Testis (tissue), 3 donors: ENCODE measurements around the gene CIAPIN1. TPM values are rescaled to one million over a fixed set of nuclear protein-coding genes. Genes with fewer than 3 reads are reported as not detected.
A peak's percentile ranks its signal among the peaks of the same experiment; 100 is the strongest.

ENCODE experiments used
- DNase-seq: peaks from one replicate; pipeline ENCODE4 v3.0.0-alpha.2; 2019
- H3K27ac ChIP-seq, 2 donors: fragments of 200-600 bp; sonication (generic); one replicate each; pipeline ENCODE4 v1.5.1; 2019
- H3K27me3 ChIP-seq: fragments of 200-600 bp; sonication (generic); one replicate; pipeline ENCODE4 v1.5.1; 2019
- H3K36me3 ChIP-seq: fragments of 200-600 bp; sonication (generic); one replicate; pipeline ENCODE4 v1.5.1; 2017; ENCODE audit warnings: low read depth; ENCODE audit errors: missing control alignments
- H3K4me1 ChIP-seq: fragments of 200-600 bp; sonication (generic); one replicate; pipeline ENCODE4 v1.5.1; 2019
- H3K4me3 ChIP-seq, 2 donors: fragments of 200-600 bp; sonication (generic); one replicate each; pipeline ENCODE4 v1.5.1; 2017 to 2019
- H3K9me3 ChIP-seq: fragments of 200-600 bp; sonication (generic); one replicate; pipeline ENCODE4 v1.5.1; 2017
- POLR2A ChIP-seq: fragments of 450-650 bp; IDR thresholded peaks from one replicate; pipeline ENCODE4 v1.6.1; 2017; ENCODE audit warnings: antibody characterized with exemption, mild to moderate bottlenecking, moderate library complexity
- WGBS, 2 donors: methylation state at CpG; one replicate each; pipeline ENCODE4 v1.1.5; 2018; 5-methylcytosine and 5-hydroxymethylcytosine counted together
- intact Hi-C: fragments of 100-400 bp; cut with DNase I; formaldehyde crosslinking; loops from one replicate; pipeline ENCODE4 v1.15.1; 2023; ENCODE audit warnings: low total_unique reads
- polyA plus RNA-seq: library from polyadenylated mRNA; stranded (reverse); fragments of 350-450 nt; fragmentation: Illumina TruSeq; extraction: RNeasy Lipid Tissue Mini Kit (QIAGEN cat#74804); gene quantifications from one replicate; pipeline ENCODE4 v1.2.3, GENCODE V29; 2014; ENCODE audit warnings: low read depth, low replicate concordance; ENCODE audit not compliant: insufficient read depth
- total RNA-seq, 2 donors: library from RNA; depleted of rRNA; stranded (reverse); fragments of >200 nt; gene quantifications; one replicate each; pipeline ENCODE4 v1.2.3, GENCODE V29; 2016
- TF ChIP-seq, protein P1 (sequence below), 3 experiments: fragments of 450-650 bp in 2 of 3; fragments of 200-600 bp in 1 of 3; sonication (generic) in 1 of 3; IDR thresholded peaks; one replicate each; pipeline ENCODE4 v1.5.1; 2016 to 2019; ENCODE audit warnings: antibody characterized with exemption in 3 of 3, mild to moderate bottlenecking in 2 of 3, moderate library complexity in 1 of 3

Gene CIAPIN1
- total and polyA plus RNA-seq, 3 donors from 2014 or later: 74.9 to 205 (median 77.1) TPM

DNA sequence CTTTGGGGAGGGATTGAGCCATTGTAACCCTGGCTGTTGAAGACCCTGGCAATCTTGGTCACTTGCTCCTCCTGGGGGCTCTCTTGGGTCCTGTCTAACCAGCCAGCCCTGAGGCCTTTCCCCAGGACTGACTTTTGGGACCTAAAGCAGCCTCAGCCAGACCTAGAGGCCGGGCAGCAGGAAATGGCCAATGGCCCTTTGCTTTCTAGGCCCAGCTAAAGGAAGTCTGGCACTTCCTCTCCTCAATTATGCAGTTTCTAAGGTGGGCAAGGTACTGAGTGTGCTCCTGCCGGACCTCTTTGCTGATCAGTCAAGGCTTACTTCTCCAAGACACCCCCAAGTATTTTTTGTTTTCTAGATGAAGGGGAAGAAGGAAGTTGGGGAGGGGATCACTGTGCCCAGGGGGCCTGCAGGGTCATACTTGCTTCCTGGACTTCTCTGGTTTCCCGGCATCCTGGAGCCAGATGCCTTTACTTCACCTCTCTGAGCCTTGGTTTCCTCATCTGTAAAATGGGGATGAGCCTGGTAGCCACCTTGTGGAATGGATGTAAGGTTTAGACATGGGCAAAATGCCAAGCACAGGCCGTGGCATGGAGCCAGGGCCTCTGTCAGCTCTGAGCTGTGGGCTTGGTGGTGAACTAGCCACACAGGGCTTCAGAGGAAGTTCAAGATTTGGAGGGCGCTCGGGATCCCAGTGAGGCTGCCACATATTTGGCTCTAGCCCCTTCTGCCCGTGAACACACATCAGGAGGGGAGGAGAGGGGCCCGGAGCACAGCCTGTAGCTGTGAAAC is 66.3 kb downstream of the CIAPIN1 start:
- WGBS, 2 donors: 50 to 68% methylated on average over 8 of the region's 8 CpGs

DNA sequence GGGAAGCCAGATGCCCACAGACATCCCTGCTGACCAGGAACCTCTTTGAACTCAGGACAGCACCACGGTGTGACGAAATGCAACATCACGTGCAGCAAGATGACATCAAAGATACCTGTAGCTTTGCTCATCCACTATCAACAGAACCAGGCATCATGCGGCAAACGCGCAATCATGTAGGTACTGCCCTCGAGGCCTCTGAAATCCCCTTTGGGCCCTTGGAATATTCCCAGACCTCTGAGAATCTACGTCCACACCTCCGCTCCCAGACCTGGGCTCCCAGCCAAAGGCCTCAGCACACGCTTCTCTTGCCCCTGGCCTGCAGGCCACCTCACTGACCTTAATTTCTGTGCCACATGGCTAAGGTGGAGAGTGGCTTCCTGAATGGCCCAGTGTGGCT is 67.6 kb downstream of the CIAPIN1 start:
- no peaks in the 10 kb centered on the region for H3K9me3 ChIP-seq
- TF ChIP-seq, protein P1, sequence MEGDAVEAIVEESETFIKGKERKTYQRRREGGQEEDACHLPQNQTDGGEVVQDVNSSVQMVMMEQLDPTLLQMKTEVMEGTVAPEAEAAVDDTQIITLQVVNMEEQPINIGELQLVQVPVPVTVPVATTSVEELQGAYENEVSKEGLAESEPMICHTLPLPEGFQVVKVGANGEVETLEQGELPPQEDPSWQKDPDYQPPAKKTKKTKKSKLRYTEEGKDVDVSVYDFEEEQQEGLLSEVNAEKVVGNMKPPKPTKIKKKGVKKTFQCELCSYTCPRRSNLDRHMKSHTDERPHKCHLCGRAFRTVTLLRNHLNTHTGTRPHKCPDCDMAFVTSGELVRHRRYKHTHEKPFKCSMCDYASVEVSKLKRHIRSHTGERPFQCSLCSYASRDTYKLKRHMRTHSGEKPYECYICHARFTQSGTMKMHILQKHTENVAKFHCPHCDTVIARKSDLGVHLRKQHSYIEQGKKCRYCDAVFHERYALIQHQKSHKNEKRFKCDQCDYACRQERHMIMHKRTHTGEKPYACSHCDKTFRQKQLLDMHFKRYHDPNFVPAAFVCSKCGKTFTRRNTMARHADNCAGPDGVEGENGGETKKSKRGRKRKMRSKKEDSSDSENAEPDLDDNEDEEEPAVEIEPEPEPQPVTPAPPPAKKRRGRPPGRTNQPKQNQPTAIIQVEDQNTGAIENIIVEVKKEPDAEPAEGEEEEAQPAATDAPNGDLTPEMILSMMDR (IDR thresholded peaks at IDR 0.05): no peak
- TF ChIP-seq POLR2A: no peak
- WGBS, 2 donors: 62 to 87% methylated on average over 6 to 10 of the region's 10 CpGs

More for the DNA sequence above, 66.3 kb downstream of the CIAPIN1 start:
- Histone ChIP-seq H3K27me3 (no peaks in the 10 kb centered on the region), H3K9me3 (no peaks in the 10 kb centered on the region), H3K4me1 (peaks cover 36% of the 10 kb centered on the region), H3K27ac (peak overlapping the region; percentile 67 to 74), H3K4me3 (no peak overlapping the region), H3K36me3 (no peaks in the 10 kb centered on the region)
- DNase-seq: no peak
- TF ChIP-seq, protein P1 (IDR thresholded peaks at IDR 0.05): no peak
- intact Hi-C loops: no loop called here

More for the DNA sequence above, 67.6 kb downstream of the CIAPIN1 start:
- Histone ChIP-seq H3K36me3 (no peaks in the 10 kb centered on the region), H3K27me3 (no peaks in the 10 kb centered on the region), H3K4me3 (no peak overlapping the region), H3K4me1 (peaks cover 36% of the 10 kb centered on the region), H3K27ac (no peak overlapping the region)
- DNase-seq: no peak
- intact Hi-C loops: loop anchor here (10.0 kb wide), 1 partner anchor 75 kb away; no protein-coding TSS in a partner anchor

Other genes with a start within 250 kb of the CIAPIN1 start
- 10 to 100 TPM; 88.8 to 92.4 TPM for gene ARL2BP, start 202.1 kb downstream of the CIAPIN1 start, total RNA-seq
- gene ARL2BP, start 202.1 kb downstream of the CIAPIN1 start, polyA plus RNA-seq: 128 TPM
- gene PLLP, start 162.7 kb downstream of the CIAPIN1 start, total RNA-seq: 10 to 100 TPM; 36.1 to 39.4 TPM
- gene PLLP, start 162.7 kb downstream of the CIAPIN1 start, polyA plus RNA-seq: 15.0 TPM
- gene CCL22, start 88.6 kb downstream of the CIAPIN1 start, total RNA-seq: not detected
- gene CCL22, start 88.6 kb downstream of the CIAPIN1 start, polyA plus RNA-seq: 0.65 TPM
- 10 to 100 TPM in 1 of 2 donors, 1 to 10 TPM in 1; 8.5 to 19.6 TPM for gene CX3CL1, start 74.9 kb downstream of the CIAPIN1 start, total RNA-seq
- 12.9 TPM for gene CX3CL1, start 74.9 kb downstream of the CIAPIN1 start, polyA plus RNA-seq
- under 1 TPM in 1 of 2 donors, not detected in 1; 0.81 TPM for gene CCL17, start 42.6 kb downstream of the CIAPIN1 start, total RNA-seq
- gene CCL17, start 42.6 kb downstream of the CIAPIN1 start, polyA plus RNA-seq: 4.0 TPM
- gene COQ9, start 94 bp upstream of the CIAPIN1 start, total RNA-seq: 10 to 100 TPM; 74.1 to 77.1 TPM
- gene COQ9, start 94 bp upstream of the CIAPIN1 start, polyA plus RNA-seq: 93.5 TPM
- gene POLR2C, start 15.3 kb upstream of the CIAPIN1 start, total RNA-seq: 100 to 1,000 TPM in 1 of 2 donors, 10 to 100 TPM in 1; 88.7 to 102 TPM
- 65.0 TPM for gene POLR2C, start 15.3 kb upstream of the CIAPIN1 start, polyA plus RNA-seq
- gene DOK4, start 39.1 kb upstream of the CIAPIN1 start, total RNA-seq: 10 to 100 TPM; 25.3 to 32.9 TPM
- 15.5 TPM for gene DOK4, start 39.1 kb upstream of the CIAPIN1 start, polyA plus RNA-seq
- gene CCDC102A, start 89.2 kb upstream of the CIAPIN1 start, total RNA-seq: 10 to 100 TPM; 13.1 to 16.7 TPM
- gene CCDC102A, start 89.2 kb upstream of the CIAPIN1 start, polyA plus RNA-seq: 7.7 TPM
- 1 to 10 TPM; 2.3 to 2.4 TPM for gene ADGRG5, start 95.3 kb upstream of the CIAPIN1 start, total RNA-seq
- 2.7 TPM for gene ADGRG5, start 95.3 kb upstream of the CIAPIN1 start, polyA plus RNA-seq
- gene ADGRG1, start 181.2 kb upstream of the CIAPIN1 start, total RNA-seq: 100 to 1,000 TPM; 296 to 346 TPM
- gene ADGRG1, start 181.2 kb upstream of the CIAPIN1 start, polyA plus RNA-seq: 134 TPM
- gene ADGRG3, start 220.9 kb upstream of the CIAPIN1 start, total RNA-seq: under 1 TPM; 0.37 to 0.63 TPM
- 0.82 TPM for gene ADGRG3, start 220.9 kb upstream of the CIAPIN1 start, polyA plus RNA-seq
- 10 to 100 TPM; 35.4 to 62.7 TPM for gene DRC7, start 247.4 kb upstream of the CIAPIN1 start, total RNA-seq
- 199 TPM for gene DRC7, start 247.4 kb upstream of the CIAPIN1 start, polyA plus RNA-seq